ENCODE results near the gene PTPRCAP.
"Not testable (repeated sequence)": the region's sequence is repeated elsewhere in the genome, so short reads cannot be mapped to it uniquely, and the experiment has no call there.

Gene PTPRCAP

GRCh38 chr11:67437082-67437808, at the start of gene PTPRCAP:
Gene PTPRCAP, minus strand, starts transcription at chr11:67437682. Its CDS starts 63 bp downstream, at chr11:67437619.
- peak in 3 of 4 experiments; percentile 47 to 87 (median 79) for DNase-seq

GRCh38 chr11:67486481-67487195, 49.2 kb upstream of the PTPRCAP start:
- DNase-seq, result no peak

GRCh38 chr11:67485873-67486361, 48.4 kb upstream of the PTPRCAP start:
- not testable (repeated sequence) for DNase-seq

- peak in 3 of 4 experiments; percentile 28 to 42 (median 40) for DNase-seq
Measured at GRCh38 chr11:67484847-67485311, 47.4 kb upstream of the PTPRCAP start.

GRCh38 chr11:67483831-67484665, 46.6 kb upstream of the PTPRCAP start:
- DNase-seq, result no peak

GRCh38 chr11:67482827-67483798, 45.6 kb upstream of the PTPRCAP start, which contains the start of gene AIP:
Gene AIP, plus strand, starts transcription at chr11:67483026. Its CDS starts 133 bp downstream, at chr11:67483159.
- peak; percentile 87 to 96 (median 94) for DNase-seq

- DNase-seq, result no peak
Measured at GRCh38 chr11:67482275-67482826, 44.9 kb upstream of the PTPRCAP start.

GRCh38 chr11:67477344-67478050, 40.0 kb upstream of the PTPRCAP start:
- DNase-seq, result not testable (repeated sequence)

GRCh38 chr11:67476692-67477091, 39.2 kb upstream of the PTPRCAP start:
- DNase-seq, result not testable (repeated sequence)

GRCh38 chr11:67472882-67473281, 35.4 kb upstream of the PTPRCAP start:
- no peak for DNase-seq

- DNase-seq, result no peak
Measured at GRCh38 chr11:67470337-67471002, 33.0 kb upstream of the PTPRCAP start.

GRCh38 chr11:67469508-67469811, 32.0 kb upstream of the PTPRCAP start:
- DNase-seq, result no peak

GRCh38 chr11:67468759-67469507, 31.5 kb upstream of the PTPRCAP start, which contains the start of gene TMEM134:
Gene TMEM134, minus strand, starts transcription at chr11:67469251. Its CDS starts 59 bp downstream, at chr11:67469192.
- peak; percentile 87 to 91 (median 88) for DNase-seq

GRCh38 chr11:67468456-67468758, 30.9 kb upstream of the PTPRCAP start:
- no peak for DNase-seq

- DNase-seq, result no peak
Measured at GRCh38 chr11:67468056-67468455, 30.6 kb upstream of the PTPRCAP start.

- DNase-seq, result no peak
Measured at GRCh38 chr11:67466962-67467771, 29.7 kb upstream of the PTPRCAP start.

- DNase-seq, result no peak
Measured at GRCh38 chr11:67466367-67466766, 28.9 kb upstream of the PTPRCAP start.

GRCh38 chr11:67465530-67465929, 28.0 kb upstream of the PTPRCAP start:
- DNase-seq, result not testable (repeated sequence)

- no peak for DNase-seq
Measured at GRCh38 chr11:67465189-67465510, 27.7 kb upstream of the PTPRCAP start.

All from activated CD4-positive, CD25-positive, alpha-beta regulatory T cell (primary cell).